Osteocyte (in vitro differentiated cells): ENCODE data around the gene TOE1. TPM values are rescaled to one million over a fixed set of nuclear protein-coding genes. Genes with fewer than 3 reads are reported as not detected.

ENCODE experiments used
- DNase-seq: peaks from one replicate; pipeline ENCODE4 v3.0.0; 2021; ENCODE audit warnings: mixed read lengths; ENCODE audit not compliant: unreplicated experiment; ENCODE audit errors: extremely low spot score
- H3K27ac Mint-ChIP-seq: one replicate; pipeline ENCODE4 v1.8.0; 2021; ENCODE audit warnings: mild to moderate bottlenecking, mixed read lengths; ENCODE audit not compliant: unreplicated experiment
- H3K27me3 Mint-ChIP-seq: one replicate; pipeline ENCODE4 v1.8.0; 2021; ENCODE audit warnings: mixed read lengths; ENCODE audit not compliant: unreplicated experiment
- H3K36me3 Mint-ChIP-seq: one replicate; pipeline ENCODE4 v1.8.0; 2021; ENCODE audit warnings: mixed read lengths; ENCODE audit not compliant: unreplicated experiment
- H3K4me1 Mint-ChIP-seq: one replicate; pipeline ENCODE4 v1.8.0; 2021; ENCODE audit warnings: mixed read lengths; ENCODE audit not compliant: unreplicated experiment
- H3K4me3 Mint-ChIP-seq: one replicate; pipeline ENCODE4 v1.8.0; 2021; ENCODE audit warnings: mild to moderate bottlenecking, moderate library complexity, mixed read lengths; ENCODE audit not compliant: unreplicated experiment
- H3K9me3 Mint-ChIP-seq: one replicate; pipeline ENCODE4 v1.8.0; 2021; ENCODE audit warnings: mixed read lengths; ENCODE audit not compliant: unreplicated experiment
- total RNA-seq: library from RNA; stranded (reverse); gene quantifications from 2 replicates; pipeline ENCODE4 v1.2.1, GENCODE V29; 2021
- TF ChIP-seq, protein P1 (sequence below): fragments of 200-600 bp; sonication (generic); IDR thresholded peaks from 2 replicates; pipeline ENCODE4 v1.5.0; 2021; ENCODE audit warnings: antibody characterized with exemption, mild to moderate bottlenecking, moderate library complexity

The TOE1 gene
- total RNA-seq, 1 donor from 2014 or later: 8.5 TPM

- TF ChIP-seq, protein P1, sequence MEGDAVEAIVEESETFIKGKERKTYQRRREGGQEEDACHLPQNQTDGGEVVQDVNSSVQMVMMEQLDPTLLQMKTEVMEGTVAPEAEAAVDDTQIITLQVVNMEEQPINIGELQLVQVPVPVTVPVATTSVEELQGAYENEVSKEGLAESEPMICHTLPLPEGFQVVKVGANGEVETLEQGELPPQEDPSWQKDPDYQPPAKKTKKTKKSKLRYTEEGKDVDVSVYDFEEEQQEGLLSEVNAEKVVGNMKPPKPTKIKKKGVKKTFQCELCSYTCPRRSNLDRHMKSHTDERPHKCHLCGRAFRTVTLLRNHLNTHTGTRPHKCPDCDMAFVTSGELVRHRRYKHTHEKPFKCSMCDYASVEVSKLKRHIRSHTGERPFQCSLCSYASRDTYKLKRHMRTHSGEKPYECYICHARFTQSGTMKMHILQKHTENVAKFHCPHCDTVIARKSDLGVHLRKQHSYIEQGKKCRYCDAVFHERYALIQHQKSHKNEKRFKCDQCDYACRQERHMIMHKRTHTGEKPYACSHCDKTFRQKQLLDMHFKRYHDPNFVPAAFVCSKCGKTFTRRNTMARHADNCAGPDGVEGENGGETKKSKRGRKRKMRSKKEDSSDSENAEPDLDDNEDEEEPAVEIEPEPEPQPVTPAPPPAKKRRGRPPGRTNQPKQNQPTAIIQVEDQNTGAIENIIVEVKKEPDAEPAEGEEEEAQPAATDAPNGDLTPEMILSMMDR: no peak
- peaks cover 3% of the 10 kb centered on the region for H3K4me1 Mint-ChIP-seq
- DNase-seq: no peak
- no peaks in the 10 kb centered on the region for H3K27me3 Mint-ChIP-seq
- peaks cover 5% of the 10 kb centered on the region for H3K36me3 Mint-ChIP-seq
- H3K4me3 Mint-ChIP-seq: peak within 1 kb of the TSS; percentile 69
- no peak within 1 kb of the TSS for H3K27ac Mint-ChIP-seq
- no peaks in the 10 kb centered on the region for H3K9me3 Mint-ChIP-seq
Observed at GRCh38 chr1:45326627-45327623, 13.0 kb upstream of the TOE1 start, which contains the start of gene HPDL. Gene HPDL, plus strand, starts transcription at chr1:45326895. Its CDS starts 254 bp downstream, at chr1:45327149.

DNA sequence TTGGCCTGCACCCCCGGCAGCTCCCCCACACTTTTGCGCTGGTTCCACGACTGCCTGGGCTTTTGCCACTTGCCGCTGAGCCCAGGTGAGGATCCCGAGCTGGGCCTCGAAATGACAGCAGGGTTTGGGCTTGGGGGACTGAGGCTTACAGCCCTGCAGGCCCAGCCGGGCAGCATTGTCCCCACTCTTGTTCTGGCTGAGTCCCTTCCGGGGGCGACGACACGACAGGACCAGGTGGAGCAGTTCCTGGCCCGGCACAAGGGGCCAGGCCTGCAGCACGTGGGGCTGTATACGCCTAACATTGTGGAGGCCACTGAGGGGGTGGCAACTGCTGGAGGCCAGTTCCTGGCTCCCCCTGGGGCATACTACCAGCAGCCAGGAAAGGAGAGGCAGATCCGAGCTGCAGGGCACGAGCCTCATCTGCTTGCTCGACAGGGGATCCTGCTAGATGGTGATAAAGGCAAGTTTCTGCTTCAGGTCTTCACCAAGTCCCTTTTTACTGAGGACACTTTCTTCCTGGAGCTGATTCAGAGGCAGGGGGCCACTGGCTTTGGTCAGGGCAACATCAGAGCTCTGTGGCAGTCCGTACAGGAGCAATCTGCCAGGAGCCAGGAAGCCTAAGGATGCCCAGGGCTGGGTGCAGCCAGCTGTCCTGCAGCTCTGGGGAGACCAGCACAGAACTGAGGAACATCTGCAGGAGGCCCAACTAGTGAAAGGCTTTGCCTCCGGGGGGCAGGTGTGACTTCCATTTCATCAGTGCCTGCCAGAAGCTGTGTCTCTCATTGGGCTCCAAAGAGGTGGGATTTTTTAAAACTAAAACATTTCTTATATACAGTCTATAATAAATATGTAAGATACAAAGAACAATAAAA is 12.1 kb upstream of the TOE1 start:
- Mint-ChIP-seq H3K27me3 (no peaks in the 10 kb centered on the region), H3K4me1 (peaks cover 3% of the 10 kb centered on the region), H3K36me3 (peaks cover 5% of the 10 kb centered on the region), H3K27ac (no peak overlapping the region), H3K9me3 (no peaks in the 10 kb centered on the region), H3K4me3 (no peak overlapping the region)
- DNase-seq: no peak
- TF ChIP-seq, protein P1: no peak

DNA sequence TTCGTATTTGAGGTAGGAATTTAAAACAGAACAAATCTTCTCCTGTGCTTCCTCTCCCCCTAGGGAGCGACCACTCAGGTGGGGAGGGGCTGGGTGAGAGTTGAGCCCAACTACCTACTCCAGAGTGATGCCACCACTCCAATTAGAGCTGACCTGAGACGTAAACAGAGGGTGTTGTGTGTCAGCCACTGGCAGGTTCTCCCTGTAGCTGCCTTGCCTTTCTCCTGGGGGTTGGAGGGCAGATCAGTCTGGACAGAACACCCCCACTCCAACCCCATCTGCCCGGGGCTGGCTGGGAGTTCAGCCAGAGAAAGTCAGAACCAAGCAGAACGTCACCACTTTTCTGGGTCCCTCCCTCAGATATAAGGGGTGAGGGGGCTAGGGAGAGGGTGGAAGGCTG is 11.3 kb upstream of the TOE1 start:
- TF ChIP-seq, protein P1: no peak
- H3K27me3 Mint-ChIP-seq: no peaks in the 10 kb centered on the region
- no peaks in the 10 kb centered on the region for H3K9me3 Mint-ChIP-seq
- H3K36me3 Mint-ChIP-seq: peaks cover 5% of the 10 kb centered on the region
- no peak for DNase-seq
- no peak overlapping the region for H3K27ac Mint-ChIP-seq
- H3K4me1 Mint-ChIP-seq: peaks cover 3% of the 10 kb centered on the region
- no peak overlapping the region for H3K4me3 Mint-ChIP-seq

DNA sequence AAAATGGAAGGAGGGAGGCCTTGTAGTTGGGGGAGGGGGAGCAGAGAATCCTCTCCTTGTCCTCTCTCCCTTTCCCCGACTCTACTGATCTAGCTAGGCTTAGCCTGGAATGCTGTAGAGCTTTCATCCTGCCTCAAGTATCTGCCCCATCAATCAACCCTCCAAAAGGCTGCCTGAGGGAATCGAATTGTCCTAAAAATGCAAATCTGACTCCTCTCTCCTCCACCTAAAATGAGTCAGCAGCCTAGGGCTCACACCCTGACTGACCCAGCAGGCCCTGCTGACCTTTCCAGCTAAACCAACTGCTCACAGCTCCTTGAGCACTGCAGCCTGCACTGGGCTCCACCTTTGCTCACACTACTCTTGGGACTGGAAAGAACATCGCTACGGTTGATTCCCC is 10.5 kb upstream of the TOE1 start:
- Mint-ChIP-seq H3K27me3 (no peaks in the 10 kb centered on the region), H3K4me1 (peaks cover 3% of the 10 kb centered on the region), H3K36me3 (peaks cover 5% of the 10 kb centered on the region), H3K4me3 (no peak overlapping the region), H3K9me3 (no peaks in the 10 kb centered on the region), H3K27ac (no peak overlapping the region)
- TF ChIP-seq, protein P1: no peak
- no peak for DNase-seq
